ENCODE data around the gene FOXP4.

- TF ChIP-seq CTCF (IDR thresholded peaks at IDR 0.05; ENCODE audit: low read depth, low read length, missing input control) (no peak), MAX (IDR thresholded peaks at IDR 0.05) (no peak), FOXA1 (IDR thresholded peaks at IDR 0.05) (no peak), YY1 (IDR thresholded peaks at IDR 0.05) (no peak), JUND (IDR thresholded peaks at IDR 0.05) (no peak), GABPA (IDR thresholded peaks at IDR 0.05 in 1 of 2, conservative IDR thresholded peaks at IDR 0.05 in 1 of 2) (no peak), ZBTB33 (IDR thresholded peaks at IDR 0.05) (no peak), TAF1 (conservative IDR thresholded peaks at IDR 0.05) (no peak), RAD21 (IDR thresholded peaks at IDR 0.05) (no peak), REST (IDR thresholded peaks at IDR 0.05) (no peak), NR2F2 (IDR thresholded peaks at IDR 0.05) (no peak), ATF3 (IDR thresholded peaks at IDR 0.05) (no peak), SP1 (IDR thresholded peaks at IDR 0.05) (no peak), RXRA (IDR thresholded peaks at IDR 0.05) (no peak)
These were observed 90.6 kb downstream of the FOXP4 start for GRCh38 chr6:41636833-41637193.

Measured in liver (tissue), 3 donors.